Keratinocyte (primary cell): ENCODE measurements around the gene CTNNA3.

Source experiments
- CTCF ChIP-seq, 3 experiments: IDR thresholded peaks in 1 of 3; conservative IDR thresholded peaks in 1 of 3; optimal IDR thresholded peaks in 1 of 3; 2 replicates in 2 of 3; 3 replicates in 1 of 3; pipeline versions ENCODE3 to v1.5.1; 2011; ENCODE audit warnings: low read length in 3 of 3, mild to moderate bottlenecking in 3 of 3, moderate library complexity in 2 of 3, control low read depth in 1 of 3, inconsistent platforms in 1 of 3; ENCODE audit not compliant: insufficient read depth in 2 of 3; ENCODE audit errors: extremely low read depth in 1 of 3
- EZH2 ChIP-seq: IDR thresholded peaks from one replicate; pipeline ENCODE4 v1.6.1; 2012; ENCODE audit warnings: inconsistent platforms, mild to moderate bottlenecking, low read length, moderate library complexity

DNA sequence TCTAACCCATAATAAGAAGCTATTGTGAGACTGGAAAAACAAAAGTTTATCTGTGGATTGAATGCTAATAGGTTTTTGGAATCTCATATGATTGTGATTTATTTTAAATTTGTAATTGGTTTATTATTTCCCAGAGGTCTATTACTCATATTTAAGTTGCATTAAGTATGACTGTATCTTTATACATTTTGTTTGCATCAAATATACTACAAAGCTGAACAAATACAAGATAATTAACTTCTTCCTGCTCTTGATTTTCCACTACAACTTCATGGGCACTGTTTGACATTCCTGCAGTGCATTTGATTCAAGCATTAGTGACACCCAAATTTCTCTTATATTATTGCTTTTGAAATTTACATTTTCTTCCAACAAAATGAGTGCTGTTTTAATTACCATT, 1073.9 kb downstream of the CTNNA3 start:
- TF ChIP-seq CTCF (optimal IDR thresholded peaks at IDR 0.05 in 1 of 3, IDR thresholded peaks at IDR 0.05 in 1 of 3, conservative IDR thresholded peaks at IDR 0.05 in 1 of 3; ENCODE audit: extremely low read depth in 1 of 3, insufficient read depth in 2 of 3, low read length in 3 of 3) (no peak), EZH2 (no peak)
